SHP77 (cell line): ENCODE data around the gene WDR35.
A peak's percentile ranks its signal among the peaks of the same experiment; 100 is the strongest.

ENCODE experiments used
- DNase-seq, 2 experiments: peaks; one replicate each; lab custom pipeline; 2025; lab: John Stamatoyannopoulos, UW

WDR35 gene

DNA sequence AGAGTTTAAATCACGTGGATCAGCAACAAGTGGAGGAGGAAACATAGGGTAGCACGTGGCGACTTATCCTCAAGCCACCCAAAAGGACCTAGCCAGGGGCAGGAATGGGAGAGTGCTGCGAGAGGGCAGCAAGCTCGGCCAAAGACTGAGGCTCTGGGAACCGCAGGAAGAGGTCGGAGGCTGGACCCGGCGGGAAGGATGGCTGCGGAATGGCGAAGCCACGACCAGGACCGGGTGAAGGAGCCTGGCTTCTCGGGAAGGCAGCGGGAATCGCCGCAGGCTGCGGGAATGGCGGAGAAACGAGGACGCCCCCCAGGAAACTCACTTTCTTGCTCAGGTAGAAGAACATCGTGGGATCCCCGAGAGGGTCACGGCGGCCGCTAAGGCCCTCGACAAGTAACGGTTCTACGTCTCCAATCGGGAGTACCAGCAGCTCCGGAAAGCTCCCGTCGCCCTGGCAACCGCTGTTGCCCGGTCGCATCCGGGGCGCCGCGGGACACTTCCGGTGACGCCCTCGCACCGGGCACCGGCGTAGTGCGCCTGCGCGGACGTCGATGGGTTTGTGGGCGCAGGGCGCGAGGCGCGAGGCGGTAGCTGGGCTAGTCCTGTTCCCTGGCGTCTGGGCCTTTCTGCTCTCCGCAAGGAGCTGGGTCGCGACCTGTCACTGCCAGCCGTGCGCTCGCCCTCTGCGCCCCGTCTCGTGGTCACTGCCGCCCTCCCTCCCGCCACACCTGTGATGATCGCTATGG, at the start of gene WDR35:
TSS of gene WDR35 (minus strand) at position 439 of the 749 bp plus-strand sequence. CDS start at position 349, 90 bp downstream.
- DNase-seq: peak; percentile 88 to 92

- DNase-seq: no peak
Observed at GRCh38 chr2:20037660-20038059, 47.8 kb upstream of the WDR35 start.

- DNase-seq: no peak
Observed at GRCh38 chr2:20035955-20036666, 46.2 kb upstream of the WDR35 start.

- no peak for DNase-seq
Observed at GRCh38 chr2:20034821-20035220, 44.9 kb upstream of the WDR35 start.

DNA sequence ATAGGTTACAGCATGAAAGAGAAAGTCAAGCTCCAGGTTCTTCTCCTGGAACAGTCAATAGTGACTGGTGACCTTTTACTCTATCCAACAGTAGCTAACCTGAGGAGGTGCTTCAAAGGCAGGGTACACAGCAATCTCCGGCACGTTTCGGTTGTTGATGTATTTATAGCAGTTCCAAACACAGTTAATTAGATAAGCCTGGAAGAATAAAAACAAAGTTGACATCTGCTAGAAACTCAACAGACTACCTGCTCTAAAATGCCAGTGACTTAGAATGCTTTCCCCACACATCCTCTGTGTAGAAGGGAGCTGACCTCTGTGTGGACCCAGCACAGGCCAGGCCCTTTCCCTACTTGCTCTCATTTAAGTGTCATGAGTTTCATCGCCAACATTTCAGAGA, 44.3 kb upstream of the WDR35 start:
- DNase-seq: no peak

GRCh38 chr2:20033322-20033721, 43.4 kb upstream of the WDR35 start:
- DNase-seq: no peak

DNA sequence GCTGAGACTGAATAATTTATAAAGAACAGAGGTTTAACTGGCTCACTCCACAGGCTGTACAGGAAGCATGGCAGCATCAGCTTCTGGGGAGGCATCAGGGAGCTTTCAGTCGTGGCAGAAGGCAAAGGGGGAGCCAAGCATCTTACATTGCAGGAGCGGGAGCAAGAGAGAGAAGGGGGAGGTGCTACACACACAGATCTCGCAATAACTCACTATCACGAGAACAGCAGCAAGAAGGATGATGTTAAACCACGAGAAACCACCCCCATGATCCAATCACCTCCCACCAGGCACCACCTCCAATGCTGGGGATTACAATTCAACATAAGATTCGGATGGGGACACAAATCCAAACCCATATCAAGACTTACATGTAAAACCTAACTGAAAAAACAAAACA, 40.3 kb upstream of the WDR35 start:
- no peak for DNase-seq

DNA sequence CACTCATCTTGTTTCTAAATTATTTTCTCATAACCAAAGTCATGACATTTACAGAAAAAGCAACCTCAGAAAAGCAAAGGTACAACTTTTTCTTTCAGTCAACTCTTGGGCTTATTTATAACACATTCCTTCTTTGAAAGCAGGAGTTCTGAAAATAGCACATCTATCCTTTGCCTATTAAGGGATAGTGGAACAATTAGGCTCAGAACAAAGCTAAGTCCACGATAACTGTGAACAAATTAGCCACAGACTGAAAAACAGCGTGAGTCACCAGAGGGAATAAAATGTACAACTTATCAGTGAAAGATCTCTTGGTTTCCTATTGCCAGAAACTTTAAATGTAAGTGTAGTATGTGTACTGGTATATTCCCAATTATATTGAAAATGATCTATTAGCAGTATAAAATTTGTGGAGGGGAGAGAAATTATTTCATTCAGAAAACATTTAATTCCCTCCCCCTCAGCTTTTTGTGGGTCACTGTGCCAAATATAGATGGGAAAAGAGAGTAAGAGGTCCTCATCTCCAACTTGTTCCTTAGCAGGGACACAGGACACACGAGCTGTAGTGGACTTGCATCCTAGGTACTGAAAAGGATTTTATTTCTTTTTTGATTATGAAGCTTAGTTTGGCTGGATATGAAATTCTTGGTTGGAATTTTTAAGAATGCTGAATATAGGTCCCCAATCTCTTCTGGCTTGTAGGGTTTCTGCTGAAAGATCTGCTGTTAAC, 38.0 kb upstream of the WDR35 start:
- no peak for DNase-seq

GRCh38 chr2:20027260-20027677, 37.4 kb upstream of the WDR35 start:
- DNase-seq: no peak

- DNase-seq: no peak
Observed at GRCh38 chr2:20025065-20025786, 35.3 kb upstream of the WDR35 start.

DNA sequence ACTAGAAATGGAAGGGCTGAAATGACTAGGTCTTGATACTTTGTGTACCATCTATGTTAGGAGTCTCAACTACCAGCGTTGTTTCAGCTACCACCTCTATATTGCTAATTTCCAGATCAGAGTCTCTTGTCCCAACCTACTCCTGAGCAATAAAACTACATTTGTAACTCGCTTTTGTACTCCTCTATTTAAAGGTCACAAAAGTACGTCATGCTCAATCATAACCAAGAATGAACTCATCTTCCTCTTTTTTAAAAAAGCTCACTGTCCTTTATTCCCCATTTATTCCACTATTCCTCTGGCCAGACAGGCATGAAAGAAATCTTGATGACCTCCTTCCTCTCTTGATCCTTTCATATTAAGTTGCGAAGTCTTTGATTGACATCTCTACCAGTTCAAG, 33.8 kb upstream of the WDR35 start:
- DNase-seq: no peak

DNA sequence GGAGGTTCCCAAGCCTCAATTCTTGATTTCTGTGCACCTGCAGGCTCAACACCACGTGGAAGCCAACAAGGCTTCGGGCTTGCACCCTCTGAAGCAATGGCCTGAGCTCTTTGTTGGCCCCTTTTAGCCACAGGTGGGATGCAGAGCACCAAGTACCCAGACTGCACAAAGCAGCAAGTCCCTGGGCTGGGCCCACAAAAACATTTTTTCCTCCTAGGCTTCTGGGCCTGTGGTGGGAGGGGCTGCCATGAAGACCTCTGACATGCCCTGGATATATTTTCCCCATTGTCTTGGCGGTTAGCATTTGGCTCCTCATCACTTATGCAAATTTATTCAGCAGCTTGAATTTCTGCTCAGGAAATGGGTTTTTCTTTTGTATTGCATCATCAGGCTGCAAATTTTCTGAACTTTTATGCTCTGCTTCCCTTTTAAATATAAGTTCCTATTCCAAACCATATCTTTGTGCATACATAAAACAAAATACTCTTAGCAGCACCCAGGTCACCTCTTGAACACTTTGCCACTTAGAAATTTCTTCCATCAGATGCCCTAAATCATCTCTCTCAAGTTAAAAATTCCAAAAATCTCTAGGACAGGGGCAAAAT, 31.6 kb upstream of the WDR35 start:
- no peak for DNase-seq

GRCh38 chr2:20019747-20020146, 29.8 kb upstream of the WDR35 start:
- DNase-seq: no peak

DNA sequence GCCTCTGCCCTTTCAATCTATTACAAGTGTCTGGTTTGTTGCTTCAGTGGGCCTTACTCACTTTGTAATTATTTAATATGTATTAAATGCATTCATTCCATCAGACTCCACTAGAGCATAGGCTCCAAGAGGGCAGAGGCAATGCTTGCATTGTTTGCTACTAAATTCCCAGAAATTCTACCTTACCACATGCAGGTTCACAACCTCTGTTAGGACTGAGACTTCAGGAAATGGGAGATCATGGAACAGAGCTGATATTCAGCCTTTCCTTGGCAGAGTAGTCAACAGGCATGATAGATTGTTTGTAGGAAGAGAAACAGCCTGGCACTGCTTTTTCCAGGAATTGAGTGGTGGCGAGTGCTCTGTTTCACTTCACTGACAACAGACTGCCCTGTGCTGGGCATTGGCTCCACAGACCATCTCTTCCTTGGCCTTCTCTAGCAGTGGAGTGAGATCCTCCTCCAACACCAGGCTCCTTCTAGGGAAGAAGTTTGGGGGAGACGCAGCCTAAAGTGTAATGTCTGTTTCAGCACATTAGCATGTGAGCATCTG, 28.8 kb upstream of the WDR35 start:
- no peak for DNase-seq

DNA sequence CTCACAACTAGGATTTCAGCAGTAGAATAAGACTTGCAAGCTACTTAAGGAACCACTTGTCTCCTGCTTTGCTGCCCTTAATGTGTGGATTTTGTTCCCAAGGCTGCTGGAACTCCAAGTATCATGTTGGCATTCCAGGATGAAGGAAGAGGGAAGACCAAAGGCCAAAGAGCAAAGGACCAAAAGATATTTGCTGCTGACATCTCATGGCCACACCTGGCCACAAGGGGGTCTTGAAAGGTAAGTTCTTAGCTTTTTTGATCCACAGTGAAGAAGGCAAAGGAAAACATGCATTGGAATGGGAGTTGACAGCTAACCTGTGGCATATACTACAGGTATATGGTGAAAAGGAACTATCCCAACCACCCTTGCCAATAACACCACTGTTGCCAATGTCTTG, 26.4 kb upstream of the WDR35 start:
- DNase-seq: no peak

DNA sequence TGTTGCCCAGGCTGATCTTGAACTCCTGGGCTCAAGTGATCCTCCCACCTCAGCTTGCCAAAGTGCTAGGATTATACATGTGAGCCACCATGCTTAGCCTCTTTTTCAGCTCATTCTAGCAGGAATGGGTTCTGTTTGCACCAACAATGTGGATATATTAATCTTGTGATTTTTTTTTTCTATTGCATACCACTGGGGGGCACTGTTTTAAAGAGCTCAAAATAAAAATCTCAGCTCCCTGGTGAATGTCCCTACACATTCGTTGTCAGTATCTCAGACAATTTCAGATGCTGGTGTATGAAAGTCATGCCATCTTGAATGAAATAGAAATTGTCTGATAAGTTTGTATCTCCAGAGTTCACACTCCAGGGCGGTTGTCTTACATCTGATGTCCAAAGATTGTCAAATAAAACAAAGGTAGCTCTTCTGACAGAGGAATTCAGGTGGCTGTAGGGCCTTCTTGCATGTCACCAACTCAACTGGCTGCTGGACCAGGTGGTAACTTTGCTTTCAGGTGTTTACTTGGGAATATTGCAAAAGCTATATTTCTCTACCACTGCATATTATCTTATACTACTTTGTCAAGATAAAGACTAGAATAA, 25.7 kb upstream of the WDR35 start:
- peak; percentile 25 to 51 for DNase-seq

DNA sequence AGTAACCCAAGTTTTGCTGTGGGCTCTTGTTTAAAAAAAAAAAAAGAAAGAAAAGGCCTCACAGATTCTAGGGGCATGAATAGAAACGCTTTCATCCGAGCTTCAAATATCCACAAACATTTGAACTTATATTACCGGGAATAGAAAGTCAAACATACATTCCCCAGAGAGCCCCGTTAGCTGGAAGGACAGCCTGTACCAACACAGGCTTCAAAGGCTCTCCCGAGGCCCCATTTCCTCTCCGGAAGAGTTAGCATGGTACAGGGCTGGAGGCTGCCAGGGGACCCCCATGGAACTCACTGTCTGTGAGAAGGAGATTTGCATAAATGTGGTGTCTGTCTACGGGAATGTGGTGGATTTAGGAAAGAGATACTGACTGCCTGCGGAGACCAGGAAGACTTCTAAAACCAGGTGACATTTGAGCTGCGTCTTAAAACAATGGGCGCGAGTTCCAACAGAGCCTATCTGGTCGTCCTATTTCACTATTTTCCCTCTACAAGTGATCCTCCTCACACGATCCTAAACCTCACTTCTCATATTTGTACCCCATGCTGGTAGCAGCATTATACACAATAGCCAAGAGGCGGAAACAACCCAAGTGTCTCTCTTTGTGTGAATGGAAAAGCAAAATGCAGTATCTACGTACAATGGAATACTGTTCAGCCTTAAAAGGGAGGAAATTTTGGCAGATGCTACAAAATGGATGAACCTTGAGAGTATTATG, 23.4 kb upstream of the WDR35 start:
- DNase-seq: no peak

GRCh38 chr2:20012282-20013125, 22.6 kb upstream of the WDR35 start, which contains the start of gene MATN3:
MATN3 (minus strand) TSS chr2:20012668; CDS start chr2:20012631, 37 bp downstream.
- DNase-seq: no peak

GRCh38 chr2:20012032-20012281, 22.1 kb upstream of the WDR35 start:
- DNase-seq: no peak
